ENCODE measurements around the gene BAAT.

BAAT gene

GRCh38 chr9:101419863-101420262 is 35.1 kb upstream of the BAAT start:
- no peak for TF ChIP-seq EZH2 (IDR thresholded peaks at IDR 0.05)
- TF ChIP-seq FOXP2 (optimal IDR thresholded peaks at IDR 0.05; ENCODE audit: control extremely low read depth, extremely low read length, insufficient read depth), result no peak
- H3K27ac ChIP-seq, result no peak overlapping the region
- H3K4me3 ChIP-seq, result no peak overlapping the region
- H3K9me3 ChIP-seq (ENCODE audit: low read depth, low read length), result no peaks in the 10 kb centered on the region
- no peak overlapping the region for H3K9ac ChIP-seq (ENCODE audit: insufficient read length)
- no peaks in the 10 kb centered on the region for H3K36me3 ChIP-seq (ENCODE audit: insufficient read depth, low read length)
- DNase-seq (ENCODE audit: low read depth, low spot score), result no peak

GRCh38 chr9:101418518-101419430 is 34.0 kb upstream of the BAAT start:
- no peak for DNase-seq (ENCODE audit: low read depth, low spot score)
- no peak overlapping the region for H3K4me3 ChIP-seq
- no peaks in the 10 kb centered on the region for H3K36me3 ChIP-seq (ENCODE audit: insufficient read depth, low read length)
- no peak overlapping the region for H3K27ac ChIP-seq
- no peak overlapping the region for H3K9ac ChIP-seq (ENCODE audit: insufficient read length)
- no peaks in the 10 kb centered on the region for H3K9me3 ChIP-seq (ENCODE audit: low read depth, low read length)
- TF ChIP-seq FOXP2 (optimal IDR thresholded peaks at IDR 0.05; ENCODE audit: control extremely low read depth, extremely low read length, insufficient read depth) (no peak), EZH2 (IDR thresholded peaks at IDR 0.05) (no peak)

- DNase-seq (ENCODE audit: low read depth, low spot score), result no peak
- H3K27ac ChIP-seq, result no peak overlapping the region
- no peaks in the 10 kb centered on the region for H3K36me3 ChIP-seq (ENCODE audit: insufficient read depth, low read length)
- no peak for TF ChIP-seq FOXP2 (optimal IDR thresholded peaks at IDR 0.05; ENCODE audit: control extremely low read depth, extremely low read length, insufficient read depth)
- no peak overlapping the region for H3K4me3 ChIP-seq
- no peaks in the 10 kb centered on the region for H3K9me3 ChIP-seq (ENCODE audit: low read depth, low read length)
- no peak overlapping the region for H3K9ac ChIP-seq (ENCODE audit: insufficient read length)
These were observed 33.2 kb upstream of the BAAT start for GRCh38 chr9:101417977-101418376.

GRCh38 chr9:101417389-101417788 is 32.6 kb upstream of the BAAT start:
- Histone ChIP-seq H3K9ac (ENCODE audit: insufficient read length) (no peak overlapping the region), H3K4me3 (no peak overlapping the region), H3K9me3 (ENCODE audit: low read depth, low read length) (no peaks in the 10 kb centered on the region), H3K27ac (no peak overlapping the region), H3K36me3 (ENCODE audit: insufficient read depth, low read length) (no peaks in the 10 kb centered on the region)
- TF ChIP-seq POLR2AphosphoS5 (IDR thresholded peaks at IDR 0.05; ENCODE audit: borderline replicate concordance, low read depth, low read length) (no peak), FOXP2 (optimal IDR thresholded peaks at IDR 0.05; ENCODE audit: control extremely low read depth, extremely low read length, insufficient read depth) (no peak), EZH2 (IDR thresholded peaks at IDR 0.05) (no peak)
- no peak for DNase-seq (ENCODE audit: low read depth, low spot score)

DNA sequence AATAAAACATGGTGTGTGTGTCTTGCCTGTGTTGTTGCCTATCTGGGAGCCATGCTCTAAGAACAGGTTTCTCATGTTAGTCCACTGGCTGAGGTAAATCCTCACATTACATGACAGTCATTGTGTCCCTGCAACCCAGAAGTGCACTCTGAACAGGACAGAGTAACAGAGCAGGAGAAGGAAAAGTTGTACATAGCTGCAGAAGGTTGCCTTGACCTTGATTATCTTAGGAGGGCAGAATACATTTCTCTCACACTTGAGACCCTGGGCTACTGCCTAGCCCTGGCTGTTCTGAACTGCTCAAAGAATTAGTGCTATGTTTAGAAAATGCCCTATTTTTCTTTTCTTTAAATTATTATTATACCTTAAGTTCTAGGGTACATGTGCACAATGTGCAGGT is 30.8 kb upstream of the BAAT start:
- no peak for DNase-seq (ENCODE audit: low read depth, low spot score)
- H3K27ac ChIP-seq, result no peak overlapping the region
- no peak overlapping the region for H3K4me3 ChIP-seq
- peaks cover under 1% of the 10 kb centered on the region; the same call in 1 of the 2 replicates for H3K9me3 ChIP-seq (ENCODE audit: low read depth, low read length)
- no peak for TF ChIP-seq EZH2 (IDR thresholded peaks at IDR 0.05)
- no peak for TF ChIP-seq POLR2AphosphoS5 (IDR thresholded peaks at IDR 0.05; ENCODE audit: borderline replicate concordance, low read depth, low read length)
- no peak for TF ChIP-seq FOXP2 (optimal IDR thresholded peaks at IDR 0.05; ENCODE audit: control extremely low read depth, extremely low read length, insufficient read depth)
- H3K36me3 ChIP-seq (ENCODE audit: insufficient read depth, low read length), result no peaks in the 10 kb centered on the region
- no peak overlapping the region for H3K9ac ChIP-seq (ENCODE audit: insufficient read length)

DNA sequence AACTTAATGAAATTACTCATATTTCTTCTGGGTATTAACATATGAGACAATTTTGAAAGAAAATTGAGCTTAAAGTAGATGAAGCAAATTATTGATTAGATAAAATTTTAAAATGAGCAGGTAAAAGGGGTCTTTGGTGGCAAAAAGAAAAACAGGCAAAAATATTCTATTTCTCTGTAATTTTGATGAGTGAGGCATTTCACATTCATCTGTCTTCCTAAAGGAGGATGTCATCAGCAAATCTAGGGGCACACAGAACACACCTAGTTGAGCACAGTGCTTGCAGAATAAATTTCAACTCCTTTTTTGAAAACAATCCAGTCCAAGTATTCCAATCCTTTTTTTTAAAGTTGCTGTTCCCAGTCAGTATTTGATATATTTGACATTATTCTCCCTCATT is 30.0 kb upstream of the BAAT start:
- Histone ChIP-seq H3K9me3 (ENCODE audit: low read depth, low read length) (peaks cover 7% of the 10 kb centered on the region; the same call in 1 of the 2 replicates), H3K36me3 (ENCODE audit: insufficient read depth, low read length) (no peaks in the 10 kb centered on the region), H3K9ac (ENCODE audit: insufficient read length) (no peak overlapping the region), H3K27ac (no peak overlapping the region), H3K4me3 (no peak overlapping the region)
- no peak for TF ChIP-seq EZH2 (IDR thresholded peaks at IDR 0.05)
- no peak for TF ChIP-seq POLR2AphosphoS5 (IDR thresholded peaks at IDR 0.05; ENCODE audit: borderline replicate concordance, low read depth, low read length)
- no peak for TF ChIP-seq FOXP2 (optimal IDR thresholded peaks at IDR 0.05; ENCODE audit: control extremely low read depth, extremely low read length, insufficient read depth)
- DNase-seq (ENCODE audit: low read depth, low spot score), result no peak

DNA sequence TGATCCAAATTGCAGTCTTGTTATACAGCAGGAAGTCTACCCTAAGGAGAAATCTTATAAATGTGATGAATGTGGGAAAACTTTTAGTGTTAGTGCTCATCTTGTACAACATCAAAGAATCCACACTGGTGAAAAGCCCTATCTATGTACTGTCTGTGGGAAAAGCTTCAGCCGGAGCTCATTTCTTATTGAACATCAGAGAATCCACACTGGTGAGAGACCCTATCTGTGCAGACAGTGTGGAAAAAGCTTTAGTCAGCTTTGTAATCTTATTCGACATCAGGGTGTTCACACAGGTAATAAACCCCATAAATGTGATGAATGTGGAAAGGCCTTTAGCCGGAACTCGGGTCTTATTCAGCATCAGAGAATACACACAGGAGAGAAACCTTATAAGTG is 24.3 kb upstream of the BAAT start:
- DNase-seq (ENCODE audit: low read depth, low spot score), result no peak

DNA sequence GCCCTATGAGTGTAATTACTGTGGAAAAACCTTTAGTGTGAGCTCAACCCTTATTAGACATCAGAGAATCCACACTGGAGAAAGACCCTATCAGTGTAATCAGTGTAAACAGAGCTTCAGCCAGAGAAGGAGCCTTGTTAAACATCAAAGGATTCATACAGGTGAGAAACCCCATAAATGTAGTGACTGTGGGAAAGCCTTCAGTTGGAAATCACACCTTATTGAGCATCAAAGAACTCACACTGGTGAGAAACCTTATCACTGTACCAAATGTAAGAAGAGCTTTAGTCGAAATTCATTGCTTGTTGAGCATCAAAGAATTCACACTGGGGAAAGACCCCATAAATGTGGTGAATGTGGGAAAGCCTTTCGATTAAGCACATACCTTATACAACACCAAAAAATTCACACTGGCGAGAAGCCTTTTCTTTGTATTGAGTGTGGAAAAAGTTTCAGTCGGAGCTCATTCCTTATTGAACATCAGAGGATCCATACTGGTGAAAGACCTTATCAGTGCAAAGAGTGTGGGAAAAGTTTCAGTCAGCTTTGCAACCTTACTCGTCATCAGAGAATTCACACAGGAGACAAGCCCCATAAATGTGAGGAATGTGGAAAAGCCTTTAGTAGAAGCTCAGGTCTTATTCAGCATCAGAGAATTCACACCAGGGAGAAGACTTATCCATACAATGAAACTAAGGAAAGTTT is 23.7 kb upstream of the BAAT start:
- no peak for DNase-seq (ENCODE audit: low read depth, low spot score)
- peaks cover 32% of the 10 kb centered on the region for H3K9me3 ChIP-seq (ENCODE audit: low read depth, low read length)
- no peak overlapping the region for H3K4me3 ChIP-seq
- H3K36me3 ChIP-seq (ENCODE audit: insufficient read depth, low read length), result peaks cover 61% of the 10 kb centered on the region
- H3K9ac ChIP-seq (ENCODE audit: insufficient read length), result no peak overlapping the region
- no peak for TF ChIP-seq FOXP2 (optimal IDR thresholded peaks at IDR 0.05; ENCODE audit: control extremely low read depth, extremely low read length, insufficient read depth)
- no peak for TF ChIP-seq EZH2 (IDR thresholded peaks at IDR 0.05)
- TF ChIP-seq POLR2AphosphoS5 (IDR thresholded peaks at IDR 0.05; ENCODE audit: borderline replicate concordance, low read depth, low read length), result no peak
- no peak overlapping the region for H3K27ac ChIP-seq

More for the DNA sequence above, 24.3 kb upstream of the BAAT start:
- Histone ChIP-seq H3K9ac (ENCODE audit: insufficient read length) (no peak overlapping the region), H3K36me3 (ENCODE audit: insufficient read depth, low read length) (peaks cover 55% of the 10 kb centered on the region), H3K9me3 (ENCODE audit: low read depth, low read length) (peaks cover 28% of the 10 kb centered on the region), H3K4me3 (no peak overlapping the region), H3K27ac (no peak overlapping the region)
- no peak for TF ChIP-seq POLR2AphosphoS5 (IDR thresholded peaks at IDR 0.05; ENCODE audit: borderline replicate concordance, low read depth, low read length)
- no peak for TF ChIP-seq EZH2 (IDR thresholded peaks at IDR 0.05)
- TF ChIP-seq FOXP2 (optimal IDR thresholded peaks at IDR 0.05; ENCODE audit: control extremely low read depth, extremely low read length, insufficient read depth), result no peak
